HEK293 (cell line): ENCODE results near the gene LPCAT1.

ENCODE experiments used
- BCL11A ChIP-seq: fragments of 450-650 bp; formaldehyde crosslinking; IDR thresholded peaks from 2 replicates; pipeline ENCODE4 v1.5.1; 2016; ENCODE audit warnings: low read depth, missing biosample characterization, missing genetic modification characterization
- PRDM6 ChIP-seq: fragments of 450-650 bp; formaldehyde crosslinking; IDR thresholded peaks from 2 replicates; pipeline ENCODE4 v1.5.1; 2017; ENCODE audit warnings: missing biosample characterization, missing genetic modification characterization
- SALL2 ChIP-seq: fragments of 450-650 bp; formaldehyde crosslinking; IDR thresholded peaks from 2 replicates; pipeline ENCODE4 v1.5.0; 2017; ENCODE audit warnings: missing biosample characterization, mild to moderate bottlenecking, missing genetic modification characterization, borderline replicate concordance
- ZBTB1 ChIP-seq: fragments of 450-650 bp; formaldehyde crosslinking; IDR thresholded peaks from 2 replicates; pipeline ENCODE4 v1.5.1; 2016; ENCODE audit warnings: missing biosample characterization, missing genetic modification characterization
- ZNF274 ChIP-seq, 2 experiments: fragments of 200-500 bp in 1 of 2; fragments of 450-650 bp in 1 of 2; sonication (Bioruptor generic) in 1 of 2; formaldehyde crosslinking in 1 of 2; IDR thresholded peaks; 2 replicates each; pipeline versions ENCODE4 v1.5.1 to v1.6.1; 2014 to 2016; ENCODE audit warnings: borderline replicate concordance in 1 of 2, inconsistent platforms in 1 of 2, low read length in 1 of 2, missing biosample characterization in 1 of 2, missing genetic modification characterization in 1 of 2
- ZNF624 ChIP-seq: fragments of 450-650 bp; formaldehyde crosslinking; IDR thresholded peaks from 2 replicates; pipeline ENCODE4 v1.5.1; 2017; ENCODE audit warnings: missing biosample characterization, missing genetic modification characterization
- ZNF629 ChIP-seq: fragments of 450-650 bp; formaldehyde crosslinking; IDR thresholded peaks from 2 replicates; pipeline ENCODE4 v1.5.1; 2017; ENCODE audit warnings: missing biosample characterization, missing genetic modification characterization
- TF ChIP-seq, protein P1 (sequence below): fragments of 450-650 bp; formaldehyde crosslinking; IDR thresholded peaks from 2 replicates; pipeline ENCODE4 v1.5.1; 2016; ENCODE audit warnings: missing biosample characterization, missing genetic modification characterization

DNA sequence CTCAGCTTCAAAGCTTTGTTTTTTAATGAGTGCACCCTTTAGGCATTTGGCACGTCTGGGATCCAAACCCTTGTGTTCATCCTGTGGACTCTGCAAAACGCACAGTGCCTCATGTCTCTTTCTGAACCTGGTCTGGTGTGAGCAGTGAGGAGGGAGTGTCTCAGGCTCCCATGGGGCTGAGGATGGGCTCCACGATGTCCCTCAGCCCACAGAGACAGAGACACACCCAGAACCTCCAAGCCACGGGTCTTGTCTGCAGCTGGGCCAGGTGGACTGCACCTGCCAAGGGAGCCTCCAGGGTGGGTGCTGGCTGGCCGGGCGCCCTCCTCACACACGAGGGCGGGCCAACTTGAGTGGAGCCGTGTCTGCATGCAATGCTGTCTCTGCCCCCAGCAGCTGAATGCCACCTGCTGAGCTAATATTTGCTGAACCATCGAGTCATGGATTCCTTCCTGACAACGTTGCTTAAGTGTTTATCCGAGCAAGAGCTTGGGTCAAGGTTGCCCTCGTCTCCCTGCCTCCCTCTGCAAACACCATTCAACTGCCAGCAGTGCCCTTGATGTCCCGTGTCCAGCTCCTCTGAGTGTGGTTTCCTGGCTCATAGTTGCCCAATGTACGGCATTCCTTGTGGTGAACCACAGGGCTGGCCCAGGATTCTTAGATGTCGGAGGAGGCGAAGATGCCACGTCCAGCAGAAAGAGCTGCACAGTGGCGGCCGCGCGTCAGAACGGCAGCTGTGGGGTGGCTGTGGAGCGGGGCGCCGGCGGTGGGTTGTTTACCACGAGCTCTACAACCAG lies 31.4 kb upstream of the LPCAT1 start:
- no peak for TF ChIP-seq ZNF624 (tag by site-specific recombination)
- TF ChIP-seq, protein P1, sequence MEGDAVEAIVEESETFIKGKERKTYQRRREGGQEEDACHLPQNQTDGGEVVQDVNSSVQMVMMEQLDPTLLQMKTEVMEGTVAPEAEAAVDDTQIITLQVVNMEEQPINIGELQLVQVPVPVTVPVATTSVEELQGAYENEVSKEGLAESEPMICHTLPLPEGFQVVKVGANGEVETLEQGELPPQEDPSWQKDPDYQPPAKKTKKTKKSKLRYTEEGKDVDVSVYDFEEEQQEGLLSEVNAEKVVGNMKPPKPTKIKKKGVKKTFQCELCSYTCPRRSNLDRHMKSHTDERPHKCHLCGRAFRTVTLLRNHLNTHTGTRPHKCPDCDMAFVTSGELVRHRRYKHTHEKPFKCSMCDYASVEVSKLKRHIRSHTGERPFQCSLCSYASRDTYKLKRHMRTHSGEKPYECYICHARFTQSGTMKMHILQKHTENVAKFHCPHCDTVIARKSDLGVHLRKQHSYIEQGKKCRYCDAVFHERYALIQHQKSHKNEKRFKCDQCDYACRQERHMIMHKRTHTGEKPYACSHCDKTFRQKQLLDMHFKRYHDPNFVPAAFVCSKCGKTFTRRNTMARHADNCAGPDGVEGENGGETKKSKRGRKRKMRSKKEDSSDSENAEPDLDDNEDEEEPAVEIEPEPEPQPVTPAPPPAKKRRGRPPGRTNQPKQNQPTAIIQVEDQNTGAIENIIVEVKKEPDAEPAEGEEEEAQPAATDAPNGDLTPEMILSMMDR: no peak
- TF ChIP-seq PRDM6: no peak
- no peak for TF ChIP-seq ZBTB1
- no peak for TF ChIP-seq ZNF274 (IDR thresholded peaks at IDR 0.05; ENCODE audit: low read length)
- no peak for TF ChIP-seq ZNF274 (tag by site-specific recombination; IDR thresholded peaks at IDR 0.05; ENCODE audit: borderline replicate concordance)
- no peak for TF ChIP-seq SALL2 (tag by site-specific recombination)
- TF ChIP-seq ZNF629 (tag by site-specific recombination): no peak
- TF ChIP-seq BCL11A: no peak
